ENCODE results near the gene GPR55.
A peak's percentile ranks its signal among the peaks of the same experiment; 100 is the strongest.

The GPR55 gene

GRCh38 chr2:230872968-230873660 lies 51.9 kb downstream of the GPR55 start:
- no peak for TF ChIP-seq CTCF (IDR thresholded peaks at IDR 0.05; ENCODE audit: insufficient read depth, low read depth, low read length, missing control alignments)
- peak; percentile 94 for DNase-seq (ENCODE audit: low read depth)
- H3K4me3 ChIP-seq (ENCODE audit: low read depth, low read length), result peak overlapping the region; percentile 51

- TF ChIP-seq CTCF (IDR thresholded peaks at IDR 0.05; ENCODE audit: insufficient read depth, low read depth, low read length, missing control alignments), result no peak
- DNase-seq (ENCODE audit: low read depth), result no peak
- peak overlapping the region; percentile 1; the same call in 1 of the 2 replicates for H3K4me3 ChIP-seq (ENCODE audit: low read depth, low read length)
Measured at GRCh38 chr2:230872151-230872967, 52.7 kb downstream of the GPR55 start.

- TF ChIP-seq CTCF (IDR thresholded peaks at IDR 0.05; ENCODE audit: insufficient read depth, low read depth, low read length, missing control alignments), result no peak
- H3K4me3 ChIP-seq (ENCODE audit: low read depth, low read length), result no peak overlapping the region
- DNase-seq (ENCODE audit: low read depth), result no peak
Measured at GRCh38 chr2:230871361-230872150, 53.5 kb downstream of the GPR55 start.

GRCh38 chr2:230870544-230871360 lies 54.3 kb downstream of the GPR55 start:
- H3K4me3 ChIP-seq (ENCODE audit: low read depth, low read length), result no peak overlapping the region
- TF ChIP-seq CTCF (IDR thresholded peaks at IDR 0.05; ENCODE audit: insufficient read depth, low read depth, low read length, missing control alignments), result no peak
- DNase-seq (ENCODE audit: low read depth), result no peak

- no peak for TF ChIP-seq CTCF (IDR thresholded peaks at IDR 0.05; ENCODE audit: insufficient read depth, low read depth, low read length, missing control alignments)
- no peak overlapping the region for H3K4me3 ChIP-seq (ENCODE audit: low read depth, low read length)
- no peak for DNase-seq (ENCODE audit: low read depth)
Measured at GRCh38 chr2:230869914-230870543, 55.0 kb downstream of the GPR55 start.

All from GM12865 (cell line).